GM18951 (cell line): ENCODE results near the gene PLK1.

ENCODE experiments used
- POLR2A ChIP-seq: IDR thresholded peaks from 4 replicates; pipeline ENCODE4 v1.6.1; 2011; ENCODE audit warnings: mild to moderate bottlenecking; ENCODE audit not compliant: insufficient read length, insufficient read depth; ENCODE audit errors: extremely low read depth
- in situ Hi-C: fragments of 300-500 bp; cut with MboI; formaldehyde crosslinking; loops from one replicate; pipeline ENCODE4 v1.12.0; 2022; ENCODE audit warnings: low sequenced_read_pairs, mixed read lengths, inconsistent platforms; ENCODE audit not compliant: unreplicated experiment

The PLK1 gene

DNA sequence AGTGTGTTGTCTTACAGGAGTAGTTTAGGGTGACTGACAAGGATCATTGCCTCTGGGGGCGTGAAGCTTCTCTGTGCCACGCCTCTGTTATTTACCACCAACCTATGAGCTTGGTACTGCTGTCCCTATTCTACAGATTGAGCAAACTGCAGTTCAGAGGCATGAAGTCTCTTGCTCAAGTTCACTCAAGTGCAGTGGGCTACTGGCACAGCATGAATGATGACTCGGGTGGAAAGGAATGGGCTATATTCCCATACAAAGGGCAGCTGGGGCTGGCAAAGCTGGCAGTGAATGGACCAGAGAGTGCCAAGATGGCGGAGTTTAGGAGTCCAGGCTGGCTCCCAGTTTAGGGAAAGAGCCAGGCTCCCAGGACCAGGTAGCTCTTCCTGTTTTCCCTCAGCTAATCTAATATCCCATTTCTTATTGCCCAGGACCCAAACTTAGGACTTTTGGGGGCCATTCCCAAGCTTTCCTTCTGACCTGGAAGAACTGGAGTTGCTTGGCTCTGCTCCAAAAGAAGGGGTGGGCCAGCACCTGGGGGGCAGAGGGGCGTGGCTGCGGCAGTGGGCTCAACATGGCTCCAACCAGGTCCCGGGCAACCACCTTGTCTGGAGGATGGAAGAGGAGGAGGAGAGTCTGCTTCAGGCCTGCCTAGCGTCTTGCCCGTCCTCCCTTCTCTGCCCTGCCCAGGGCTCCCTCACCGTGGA, 12.9 kb downstream of the PLK1 start:
- in situ Hi-C loops, result no loop called here
- no peak for TF ChIP-seq POLR2A

DNA sequence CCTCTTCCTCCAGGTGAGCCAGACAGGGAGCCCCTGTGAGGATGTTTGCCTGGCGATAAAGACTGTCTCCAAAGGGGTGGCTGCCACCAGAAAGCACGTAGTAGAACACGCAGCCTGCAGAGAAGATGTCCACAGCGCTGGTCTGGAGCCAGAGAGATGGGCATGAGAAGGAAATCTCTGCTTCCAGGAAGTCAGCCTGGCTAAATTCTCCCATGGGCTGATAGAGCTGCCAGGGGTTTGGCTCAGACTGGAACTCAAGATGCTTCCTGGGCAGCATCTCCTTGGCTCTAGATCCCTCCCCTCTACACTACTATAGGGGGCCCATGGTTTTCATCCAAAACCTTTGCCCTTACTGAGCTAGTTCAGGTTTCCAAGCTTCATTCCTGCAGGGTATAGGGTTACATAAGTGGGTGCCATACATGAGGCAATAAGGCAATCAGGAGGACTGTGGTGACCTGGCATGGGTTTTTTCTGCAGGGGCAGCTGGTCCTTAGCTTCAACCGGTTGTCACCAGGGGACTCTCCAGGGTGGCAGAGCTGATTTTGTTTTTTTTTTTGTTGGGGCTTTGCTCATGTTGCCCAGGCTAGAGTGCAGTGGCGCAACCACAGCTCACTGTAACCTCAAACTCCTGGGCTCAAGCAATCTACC, 13.6 kb downstream of the PLK1 start:
- TF ChIP-seq POLR2A, result no peak
- in situ Hi-C loops, result no loop called here

DNA sequence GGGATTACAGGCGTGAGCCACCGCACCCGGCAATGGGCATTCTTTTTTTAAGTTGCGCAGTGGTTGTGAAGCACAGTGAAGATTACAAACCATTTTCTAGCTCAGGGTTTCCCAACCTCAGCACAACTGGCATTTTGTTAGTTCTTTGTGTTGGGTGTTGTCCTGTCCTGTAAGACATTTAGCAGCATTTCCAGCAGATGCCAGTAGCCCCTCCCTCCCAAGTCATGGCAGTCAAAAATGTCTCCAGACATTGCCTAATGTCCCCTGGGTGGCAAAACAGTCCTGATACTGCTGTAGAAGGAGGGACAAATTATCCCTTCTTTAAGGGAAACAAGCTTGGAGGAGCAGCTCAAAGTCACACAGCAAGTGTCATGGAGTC, 15.6 kb downstream of the PLK1 start:
- no peak for TF ChIP-seq POLR2A
- in situ Hi-C loops, result no loop called here

DNA sequence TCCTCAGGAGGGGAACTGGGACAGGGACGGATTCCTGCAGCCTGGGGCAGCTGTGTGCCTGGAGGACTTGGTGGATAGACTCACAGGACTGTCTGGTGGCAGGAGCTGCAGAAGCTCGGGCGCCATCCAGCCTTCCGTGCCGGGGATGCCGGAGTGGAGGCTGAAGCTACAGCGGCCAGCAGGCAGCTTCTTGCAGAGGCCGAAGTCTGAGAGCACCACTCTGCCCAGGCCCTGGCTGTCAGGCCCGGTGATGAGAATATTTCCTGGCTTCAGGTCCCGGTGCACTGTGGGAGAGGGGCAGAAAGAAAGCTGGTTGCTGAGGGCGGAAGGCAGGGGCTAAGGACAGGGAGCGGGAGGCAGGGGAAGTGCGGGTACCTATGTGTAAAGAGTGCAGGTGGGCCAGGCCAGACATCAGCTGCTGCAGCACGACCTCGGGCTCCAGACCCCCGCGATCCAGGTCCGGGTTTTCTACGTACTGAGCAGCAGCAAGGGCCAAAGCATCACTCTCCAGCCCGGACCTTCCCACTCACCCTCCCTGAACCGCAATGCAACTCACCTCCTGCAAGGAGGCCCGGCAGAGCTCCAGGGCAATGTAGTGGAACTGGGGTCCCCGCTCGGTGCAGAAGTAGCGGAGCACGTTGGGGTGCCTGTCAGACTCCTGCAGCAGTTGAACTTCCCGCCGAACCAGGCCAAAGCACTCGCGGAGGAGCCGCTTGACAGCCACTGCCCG, 16.1 kb downstream of the PLK1 start:
- TF ChIP-seq POLR2A, result no peak
- in situ Hi-C loops, result no loop called here

DNA sequence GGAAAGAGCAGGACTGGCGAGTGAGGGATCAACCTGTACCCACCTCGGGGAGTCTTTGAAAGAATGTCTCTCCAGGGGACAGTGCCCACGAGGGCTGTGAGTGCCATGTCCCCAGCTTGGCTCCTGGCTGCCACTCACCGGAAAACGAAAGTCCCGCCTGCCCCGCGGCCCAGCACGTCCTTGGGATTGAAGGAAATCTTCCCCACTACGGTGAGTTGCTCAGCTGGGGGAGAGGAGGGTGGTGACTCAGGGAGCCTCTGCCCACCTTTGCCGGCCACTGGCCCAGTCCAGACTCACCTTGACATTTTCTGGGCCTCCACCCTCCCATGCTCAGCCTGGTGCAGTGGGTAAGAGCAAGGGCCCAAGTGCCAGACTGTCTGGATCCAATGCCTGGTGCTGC, 17.1 kb downstream of the PLK1 start:
- in situ Hi-C loops, result no loop called here
- no peak for TF ChIP-seq POLR2A

DNA sequence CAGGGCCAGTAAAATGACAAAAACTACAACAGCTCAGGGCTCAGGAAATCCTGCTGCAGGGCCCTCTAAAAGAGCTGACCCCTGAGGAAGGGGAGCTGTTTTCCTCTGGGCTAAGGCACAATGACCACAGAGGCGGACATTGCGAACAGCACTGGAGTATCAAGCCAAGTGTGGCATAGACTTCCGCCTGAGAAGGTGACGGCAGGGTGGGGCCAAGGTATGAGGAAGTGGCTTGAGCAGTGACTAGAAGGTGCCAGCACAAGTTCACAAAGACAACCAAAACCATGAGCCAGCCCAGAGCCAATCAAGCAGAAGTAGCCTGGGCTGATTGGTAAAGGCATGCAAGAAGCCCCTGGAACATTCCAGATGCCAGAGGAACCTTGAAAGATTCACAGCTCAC, 20.4 kb downstream of the PLK1 start:
- in situ Hi-C loops, result no loop called here

DNA sequence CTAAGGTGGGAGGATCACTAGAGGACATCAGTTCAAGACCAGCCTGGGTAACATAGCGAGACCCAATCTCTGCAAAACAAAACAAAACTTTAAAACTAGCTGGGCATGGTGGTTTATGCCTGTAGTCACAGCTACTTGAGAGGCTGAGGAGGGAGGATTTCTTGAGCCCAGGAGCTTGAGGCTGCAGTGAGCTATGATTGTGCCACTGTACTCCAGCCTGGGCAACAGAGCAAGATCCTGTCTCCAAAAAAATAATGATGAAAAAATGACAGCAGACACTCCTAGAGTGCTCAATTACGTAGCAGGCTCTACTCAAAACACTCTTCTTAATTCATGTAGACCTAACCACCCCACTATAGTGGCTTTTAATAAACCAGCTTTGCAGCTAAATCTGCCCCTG, 21.4 kb downstream of the PLK1 start:
- TF ChIP-seq POLR2A, result no peak
- in situ Hi-C loops, result no loop called here

More for the DNA sequence above, 20.4 kb downstream of the PLK1 start:
- TF ChIP-seq POLR2A, result no peak

DNA sequence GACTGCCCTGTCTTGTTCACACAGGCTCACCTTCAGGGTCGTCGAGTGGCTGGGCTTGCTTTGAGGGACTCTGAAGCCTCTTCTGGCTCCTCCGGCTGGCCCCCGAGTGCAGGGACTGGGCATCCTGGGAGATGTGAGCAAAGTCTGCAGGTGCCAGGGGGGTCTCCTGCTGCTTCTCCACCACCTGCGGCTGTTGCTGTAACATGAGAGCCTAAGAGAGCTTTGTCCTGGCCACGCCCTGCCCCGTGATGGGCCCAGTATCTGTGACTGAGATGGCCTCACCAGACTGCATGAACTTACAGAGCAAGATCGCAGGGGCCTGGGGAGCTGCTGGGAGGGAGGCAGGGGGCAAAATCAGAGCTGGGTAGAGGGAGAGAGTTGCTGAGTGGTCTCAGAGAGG, 21.8 kb downstream of the PLK1 start:
- in situ Hi-C loops, result no loop called here
- TF ChIP-seq POLR2A, result no peak

DNA sequence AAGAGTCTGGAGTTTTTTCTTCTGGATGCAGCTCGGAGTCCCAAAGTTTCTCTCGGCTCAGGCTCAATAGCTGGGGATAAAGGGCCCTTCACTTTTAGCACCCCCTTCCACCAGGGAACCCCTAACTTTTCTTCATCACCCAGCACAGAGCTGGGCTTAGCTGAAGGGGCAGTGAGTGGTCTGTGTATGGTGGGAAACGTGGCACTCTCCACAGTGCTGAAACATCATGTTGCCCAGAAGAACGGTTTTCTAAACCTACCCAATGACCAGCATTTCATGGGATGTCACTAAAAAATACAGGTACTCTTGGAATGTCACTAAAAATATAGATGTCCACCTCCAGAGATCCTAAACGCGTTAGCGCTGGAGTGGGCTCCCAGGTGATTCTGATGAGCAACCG, 22.4 kb downstream of the PLK1 start:
- TF ChIP-seq POLR2A, result no peak

DNA sequence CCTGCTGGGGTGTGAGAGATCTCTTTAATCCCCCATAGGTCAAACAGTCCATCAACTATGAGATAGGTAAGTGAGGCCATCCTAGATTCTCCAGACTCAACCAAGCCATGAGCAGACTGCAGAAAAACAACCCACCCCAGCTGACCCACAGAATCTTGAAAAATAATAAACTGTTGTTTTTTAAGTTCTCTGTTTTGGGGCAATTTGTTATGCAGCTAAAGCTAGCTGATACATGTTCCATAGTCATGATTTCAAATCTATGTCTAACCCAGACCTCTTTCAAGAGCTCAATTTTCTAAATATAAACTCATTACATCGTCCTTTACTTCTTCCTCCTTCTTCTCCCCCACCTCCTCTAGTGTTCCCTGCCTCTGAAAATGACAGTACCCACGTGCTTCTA, 24.3 kb downstream of the PLK1 start:
- in situ Hi-C loops, result no loop called here
- TF ChIP-seq POLR2A, result no peak

More for the DNA sequence above, 22.4 kb downstream of the PLK1 start:
- in situ Hi-C loops, result no loop called here

DNA sequence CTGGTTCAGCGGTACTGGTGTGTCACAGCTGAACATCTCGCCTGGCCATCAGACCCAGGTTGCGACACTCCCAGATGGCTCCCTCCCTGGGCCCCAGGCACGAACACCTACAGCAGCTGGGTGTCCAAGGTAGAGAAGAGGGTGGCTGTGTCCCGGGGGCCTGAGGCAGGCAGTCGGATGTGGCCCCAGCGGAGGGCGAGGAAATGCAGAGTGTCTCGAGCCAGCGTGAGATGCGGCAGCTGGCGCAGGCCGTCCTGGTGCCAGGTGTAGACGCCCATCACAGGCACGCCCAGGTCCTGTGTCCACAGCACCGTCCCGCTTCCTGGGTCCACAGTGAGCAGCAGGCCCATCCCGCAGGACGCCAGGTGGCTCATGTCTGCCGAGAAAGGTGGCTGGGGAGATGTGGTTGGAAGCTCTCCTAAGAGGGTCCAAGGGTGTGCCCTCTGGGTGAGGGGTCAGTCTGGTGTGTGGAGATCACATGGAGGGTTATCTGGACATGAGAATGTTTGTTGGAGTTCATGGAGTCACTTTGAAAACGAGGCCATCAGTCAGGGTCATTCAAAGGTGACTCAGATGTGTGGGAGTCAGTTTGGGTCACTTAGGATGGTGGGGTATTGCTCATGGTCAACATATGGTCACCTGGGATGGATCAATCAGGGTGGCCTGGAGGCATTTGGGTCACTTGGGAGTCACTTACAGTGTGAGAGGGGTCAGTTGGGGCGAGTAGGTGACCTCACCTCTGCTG, 26.3 kb downstream of the PLK1 start:
- in situ Hi-C loops, result no loop called here
- no peak for TF ChIP-seq POLR2A

DNA sequence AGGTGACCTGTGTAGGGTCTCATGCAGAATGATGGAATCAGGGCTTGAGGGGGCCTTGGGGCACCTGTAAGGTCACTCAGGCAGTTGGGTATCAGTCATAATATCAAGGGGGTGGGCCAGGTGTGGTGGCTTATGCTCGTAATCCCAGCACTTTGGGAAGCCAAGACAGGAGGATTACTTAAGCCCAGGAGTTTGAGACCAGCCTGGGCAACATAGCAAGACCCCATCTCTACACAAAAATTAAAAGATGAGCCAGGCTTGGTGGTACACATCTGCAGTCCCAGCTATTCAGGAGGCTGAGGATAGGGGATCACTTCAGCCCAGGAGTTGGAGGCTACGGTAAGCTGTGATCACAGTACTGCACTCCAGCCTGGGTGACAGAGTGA, 26.8 kb downstream of the PLK1 start:
- no peak for TF ChIP-seq POLR2A
- in situ Hi-C loops, result no loop called here

DNA sequence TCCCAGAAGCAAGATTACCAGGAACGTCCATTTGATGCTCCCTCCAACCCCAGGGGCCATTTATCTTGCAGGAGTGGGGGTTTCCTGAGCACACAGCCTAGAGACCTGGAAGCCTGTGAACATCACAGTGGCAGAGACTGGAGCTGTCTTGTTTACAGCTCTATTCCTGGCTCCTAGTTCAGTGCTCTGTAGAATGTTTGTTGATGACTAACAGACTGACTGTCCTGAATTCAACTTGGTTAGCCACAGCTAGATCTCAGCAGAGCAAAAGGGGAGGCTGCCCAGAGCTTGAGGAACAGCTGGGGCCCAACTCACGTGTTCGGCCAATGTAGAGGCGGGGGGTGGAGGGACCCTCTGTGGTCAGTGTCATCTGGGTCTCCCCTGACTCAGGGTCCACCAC, 27.8 kb downstream of the PLK1 start:
- no peak for TF ChIP-seq POLR2A
- in situ Hi-C loops, result no loop called here

DNA sequence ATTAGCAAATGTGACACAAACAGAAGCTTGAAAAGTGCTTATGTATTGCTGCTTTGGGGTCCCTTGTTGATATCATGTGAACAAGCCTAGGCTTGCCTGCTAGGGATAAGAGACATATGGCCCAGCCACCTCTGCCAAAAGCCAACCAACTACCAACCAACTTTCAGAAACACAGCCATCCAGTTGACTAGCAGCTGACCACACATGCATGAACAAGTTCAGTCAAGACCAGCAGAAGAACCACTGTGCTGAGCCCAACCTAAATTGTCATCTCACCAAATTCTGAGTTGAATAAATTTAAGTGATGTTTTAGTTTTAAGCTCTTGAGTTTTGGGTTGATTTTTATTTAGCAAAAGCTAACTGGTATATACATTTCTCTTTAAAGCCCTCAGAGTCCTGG, 30.8 kb downstream of the PLK1 start:
- in situ Hi-C loops, result no loop called here
- TF ChIP-seq POLR2A, result no peak

DNA sequence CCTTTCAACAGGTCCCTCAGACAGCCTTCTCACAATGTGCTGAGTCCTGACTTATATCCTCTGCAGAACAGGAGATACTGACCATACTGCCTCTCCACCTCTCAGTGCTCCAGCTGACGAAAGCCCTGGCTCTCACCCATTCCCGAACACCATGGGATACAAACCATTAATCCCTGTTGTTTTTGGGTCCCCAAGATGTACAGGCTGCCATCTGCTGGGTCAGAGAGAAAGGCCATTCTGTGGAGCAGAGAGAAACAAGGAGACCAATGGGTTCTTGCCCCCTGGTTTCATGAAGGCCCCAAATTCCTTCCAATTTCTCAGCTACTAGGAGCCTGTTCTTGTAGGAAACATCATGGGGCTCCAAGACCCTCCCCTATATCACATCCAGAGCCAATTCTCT, 31.3 kb downstream of the PLK1 start:
- no peak for TF ChIP-seq POLR2A

More for the DNA sequence above, 31.3 kb downstream of the PLK1 start:
- in situ Hi-C loops, result no loop called here
